Measurements from ENCODE around the gene ST3GAL2.
"Not testable (repeated sequence)": the region's sequence is repeated elsewhere in the genome, so short reads cannot be mapped to it uniquely, and the experiment has no call there.

Gene ST3GAL2

DNA sequence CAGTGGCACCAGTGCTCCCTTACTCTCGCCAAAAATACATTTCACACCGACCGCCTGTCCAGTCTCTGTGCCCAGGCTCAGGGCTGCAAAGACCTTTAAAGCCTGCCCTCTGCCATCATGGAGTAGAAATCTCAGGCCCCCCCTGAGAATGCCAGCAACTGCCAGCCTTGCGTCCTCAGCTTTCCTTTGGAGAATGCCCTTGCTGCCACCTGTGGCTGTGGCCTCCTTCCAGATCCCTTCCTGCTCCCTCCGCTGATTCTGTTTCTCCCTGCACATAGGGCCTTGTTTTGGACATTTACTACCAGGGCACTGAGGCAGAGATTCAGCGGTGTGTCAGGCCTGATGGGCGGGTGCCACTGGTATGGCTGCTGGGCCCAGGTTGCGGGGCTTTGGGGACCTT is 28.7 kb upstream of the ST3GAL2 start:
- no peak for DNase-seq (ENCODE audit: low spot score)

DNA sequence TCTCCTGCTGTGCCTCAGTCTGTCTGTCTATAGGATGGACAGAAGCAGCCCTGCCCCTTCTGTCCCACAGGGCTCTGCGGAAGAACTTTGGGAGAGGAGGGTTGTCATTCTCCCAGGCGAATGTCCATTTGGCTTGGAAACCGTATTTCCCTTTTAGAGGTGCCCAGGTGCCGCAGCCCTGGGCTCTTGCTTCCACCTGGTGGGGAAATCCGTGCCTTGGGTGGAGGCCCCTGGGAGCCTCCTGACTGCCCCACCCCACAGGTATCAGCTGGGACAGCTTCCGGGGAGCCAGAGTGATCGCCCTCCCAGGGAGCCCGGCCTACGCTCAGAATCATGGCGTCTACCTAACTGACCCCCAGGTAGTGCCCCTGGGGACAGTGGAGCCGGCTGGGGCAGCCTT is 28.2 kb upstream of the ST3GAL2 start:
- no peak for DNase-seq (ENCODE audit: low spot score)

DNA sequence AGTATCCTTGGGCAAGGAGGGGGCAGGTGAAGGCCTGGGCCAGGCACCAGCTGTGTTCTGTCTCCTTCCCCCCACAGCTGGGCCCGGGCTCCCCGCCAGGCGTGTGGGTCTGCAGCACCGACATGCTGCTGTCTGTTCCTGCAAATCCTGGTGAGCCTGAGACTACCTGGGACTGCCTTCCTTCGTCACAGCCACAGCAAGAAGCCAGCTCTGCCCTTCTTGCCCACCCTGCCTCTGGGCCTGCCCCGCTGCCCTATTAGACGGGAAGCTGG is 27.8 kb upstream of the ST3GAL2 start:
- DNase-seq (ENCODE audit: low spot score), result no peak

DNA sequence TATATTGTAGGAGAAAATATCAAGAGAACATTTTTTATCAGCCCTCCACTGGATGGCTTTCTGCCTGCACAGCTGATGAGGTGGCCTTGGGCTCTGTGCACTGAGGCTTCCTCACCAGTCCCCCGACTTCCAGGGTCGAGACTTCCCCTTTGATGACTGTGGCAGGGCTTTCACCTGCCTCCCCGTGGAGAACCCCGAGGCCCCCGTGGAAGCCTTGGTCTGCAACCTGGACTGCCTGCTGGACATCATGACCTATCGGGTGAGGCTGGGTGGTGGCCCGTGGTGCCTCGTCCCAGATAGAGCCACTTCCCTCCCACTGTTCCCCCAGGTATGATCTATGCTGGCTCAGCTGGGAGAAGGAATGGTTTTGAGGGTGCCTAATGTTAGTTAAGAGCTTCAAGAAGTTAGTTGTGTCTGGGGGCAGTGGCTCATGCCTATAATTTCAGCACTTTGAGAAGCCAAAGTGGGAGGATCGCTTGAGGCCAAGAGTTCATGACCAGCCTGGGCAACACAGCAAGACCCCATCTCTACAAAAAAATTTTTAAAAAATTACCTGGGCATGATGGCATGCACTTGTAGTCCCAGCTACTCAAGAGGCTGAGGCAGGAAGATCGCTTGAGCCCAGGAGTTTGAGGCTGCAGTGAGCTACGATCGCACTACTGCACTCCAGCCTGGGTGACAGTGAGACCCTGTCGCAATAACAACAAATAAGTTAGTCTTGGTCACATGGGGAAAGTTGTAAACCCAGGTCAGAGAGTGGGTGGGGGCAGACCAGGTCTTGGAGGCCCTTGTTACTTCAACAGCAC is 27.3 kb upstream of the ST3GAL2 start:
- DNase-seq (ENCODE audit: low spot score), result no peak

GRCh38 chr16:70463235-70463634 is 24.3 kb upstream of the ST3GAL2 start:
- DNase-seq (ENCODE audit: low spot score), result no peak

GRCh38 chr16:70460737-70461261 is 21.9 kb upstream of the ST3GAL2 start:
- DNase-seq (ENCODE audit: low spot score), result no peak

DNA sequence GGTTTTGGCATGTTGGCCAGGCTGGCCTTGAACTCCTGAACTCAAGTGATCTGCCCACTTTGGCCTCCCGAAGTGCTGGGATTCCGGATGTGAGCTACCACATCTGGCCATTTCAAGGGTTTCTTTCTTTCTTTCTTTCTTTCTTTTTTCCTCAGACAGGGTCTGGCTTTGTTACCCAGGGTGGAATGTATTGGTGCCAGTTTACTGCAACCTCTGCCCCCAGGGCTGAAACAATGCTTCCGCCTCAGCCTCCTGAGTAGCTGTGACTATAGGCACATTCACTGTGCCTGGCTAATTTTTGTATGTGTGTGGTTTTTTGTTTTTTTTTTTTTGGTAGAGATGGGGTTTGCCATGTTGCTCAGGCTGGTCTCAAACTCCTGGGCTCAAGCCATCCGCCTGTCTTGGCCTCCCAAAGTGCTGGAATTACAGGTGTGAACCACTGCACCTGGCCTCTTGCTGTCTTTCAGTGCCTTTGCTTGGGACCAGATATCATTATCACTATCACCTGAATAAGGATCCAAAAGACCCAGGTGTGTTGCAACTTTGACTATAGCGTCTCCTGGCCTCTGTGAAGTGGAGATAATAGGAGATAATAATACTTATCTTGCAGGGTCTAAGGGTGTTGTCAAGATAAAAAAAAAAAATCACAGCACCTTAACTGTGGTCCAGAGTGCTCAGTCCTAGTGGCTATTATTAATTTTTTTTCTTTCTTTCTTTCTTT is 18.7 kb upstream of the ST3GAL2 start:
- no peak for DNase-seq (ENCODE audit: low spot score)

DNA sequence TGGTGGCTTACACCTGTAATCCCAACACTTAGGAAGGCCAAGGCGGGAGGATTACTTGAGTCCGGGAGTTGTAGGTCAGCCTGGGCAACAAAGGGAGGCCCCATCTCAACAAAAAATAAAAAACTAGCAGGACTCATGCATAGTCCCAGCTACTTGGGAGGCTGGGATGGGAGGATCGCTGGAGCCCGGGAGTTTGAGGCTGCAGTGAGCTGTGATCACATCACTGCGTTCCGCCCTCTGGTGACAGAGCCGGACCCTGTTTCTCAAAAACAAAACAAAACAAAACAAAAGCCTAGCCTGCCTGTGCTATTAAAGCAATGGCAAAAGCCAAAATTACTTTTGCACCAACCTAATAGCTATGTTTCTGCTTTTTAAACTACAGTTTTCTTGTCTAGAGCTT is 17.0 kb upstream of the ST3GAL2 start:
- no peak for DNase-seq (ENCODE audit: low spot score)

GRCh38 chr16:70454222-70455034 is 15.5 kb upstream of the ST3GAL2 start, which contains the start of gene FCSK:
Gene FCSK, plus strand, starts transcription at chr16:70454595. Its CDS starts 8,596 bp downstream, at chr16:70463191.
- DNase-seq (ENCODE audit: low spot score), result no peak

DNA sequence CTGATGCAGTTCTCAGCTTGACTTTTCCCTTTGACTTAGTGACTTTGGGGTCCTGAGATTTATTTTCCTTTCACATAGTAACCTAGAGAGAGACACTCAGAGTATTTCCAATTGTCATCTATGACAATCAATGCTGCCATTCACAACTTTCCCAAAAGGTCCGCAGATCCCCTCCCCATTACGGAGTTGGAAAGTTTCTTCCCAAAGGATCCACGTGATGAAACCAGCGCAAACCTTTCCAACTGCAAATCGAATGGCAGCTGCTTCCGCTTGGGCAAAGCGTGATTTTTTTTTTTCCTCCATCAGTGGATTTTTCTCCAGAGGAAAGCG is 15.0 kb upstream of the ST3GAL2 start:
- no peak for DNase-seq (ENCODE audit: low spot score)

DNA sequence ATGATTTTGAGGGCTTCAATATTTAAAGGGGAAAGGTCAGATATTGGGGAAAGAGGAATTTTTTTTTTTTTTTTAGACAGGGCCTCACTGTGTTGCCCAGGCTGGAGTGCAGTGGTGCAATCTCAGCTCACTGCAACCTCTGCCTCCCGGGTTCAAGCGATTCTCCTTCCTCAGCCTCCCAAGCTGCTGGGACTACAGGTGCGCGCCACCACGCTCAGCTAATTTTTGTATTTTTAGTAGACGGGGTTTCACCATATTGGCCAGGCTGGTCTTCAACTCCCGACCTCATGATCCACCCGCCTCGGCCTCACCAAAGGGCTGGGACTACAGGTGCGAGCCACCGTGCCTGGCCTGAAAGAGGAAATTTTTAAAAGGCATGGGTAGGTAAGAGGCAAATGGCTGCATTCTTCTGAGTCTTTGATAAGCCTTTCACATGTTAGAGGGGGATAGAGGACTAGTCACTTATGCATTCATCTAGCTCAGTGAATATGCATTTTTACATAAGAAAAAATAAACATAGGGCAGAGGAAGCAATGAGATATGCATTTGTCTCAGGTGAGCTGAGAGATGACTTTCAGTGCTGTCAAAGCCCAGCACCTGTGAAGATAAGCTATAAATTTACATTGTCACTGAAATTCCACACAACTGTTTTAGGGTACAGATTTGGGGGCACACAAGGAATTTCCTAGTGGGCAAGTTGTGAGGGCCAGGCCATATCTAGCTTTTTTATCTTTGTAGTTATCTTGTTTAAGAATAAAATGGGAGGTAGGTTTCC is 14.4 kb upstream of the ST3GAL2 start:
- DNase-seq (ENCODE audit: low spot score), result no peak

- DNase-seq (ENCODE audit: low spot score), result not testable (repeated sequence)
These were observed 12.1 kb upstream of the ST3GAL2 start for GRCh38 chr16:70451004-70451340.

DNA sequence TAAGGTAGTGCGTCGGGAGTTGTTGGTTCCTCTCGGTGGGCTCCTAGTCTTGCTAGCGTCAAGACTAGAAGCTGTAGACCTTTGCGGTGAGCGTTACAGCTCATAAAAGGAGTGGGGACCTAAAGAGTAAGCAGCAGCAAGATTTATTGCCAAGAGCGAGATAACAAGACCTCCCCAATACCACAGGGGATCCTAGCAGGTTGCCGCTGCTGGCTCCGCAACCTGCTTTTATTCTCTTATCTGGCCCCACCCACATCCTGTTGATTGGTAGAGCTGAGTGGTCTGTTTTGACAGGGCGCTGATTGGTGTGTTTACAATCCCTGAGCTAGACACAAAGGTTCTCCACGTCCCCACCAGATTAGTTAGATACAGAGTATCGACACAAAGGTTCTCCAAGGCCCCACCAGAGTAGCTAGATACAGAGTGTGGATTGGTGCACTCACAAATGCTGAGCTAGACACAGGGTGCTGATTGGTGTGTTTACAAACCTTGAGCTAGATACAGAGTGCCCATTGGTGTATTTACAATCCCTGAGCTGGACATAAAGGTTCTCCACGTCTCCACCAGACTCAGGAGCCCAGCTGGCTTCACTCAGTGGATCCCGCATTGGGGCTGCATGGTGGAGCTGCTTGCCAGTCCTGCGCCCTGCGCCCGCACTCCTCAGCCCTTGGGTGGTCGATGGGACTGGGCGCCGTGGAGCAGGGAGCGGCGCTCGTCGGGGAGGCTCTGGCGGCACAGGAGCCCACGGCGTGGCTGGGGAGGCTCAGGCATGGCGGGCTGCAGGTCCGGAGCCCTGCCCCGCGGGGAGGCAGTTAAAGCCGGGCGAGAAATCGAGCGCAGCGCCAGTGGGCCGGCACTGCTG is 11.5 kb upstream of the ST3GAL2 start:
- not testable (repeated sequence) for DNase-seq (ENCODE audit: low spot score)

DNA sequence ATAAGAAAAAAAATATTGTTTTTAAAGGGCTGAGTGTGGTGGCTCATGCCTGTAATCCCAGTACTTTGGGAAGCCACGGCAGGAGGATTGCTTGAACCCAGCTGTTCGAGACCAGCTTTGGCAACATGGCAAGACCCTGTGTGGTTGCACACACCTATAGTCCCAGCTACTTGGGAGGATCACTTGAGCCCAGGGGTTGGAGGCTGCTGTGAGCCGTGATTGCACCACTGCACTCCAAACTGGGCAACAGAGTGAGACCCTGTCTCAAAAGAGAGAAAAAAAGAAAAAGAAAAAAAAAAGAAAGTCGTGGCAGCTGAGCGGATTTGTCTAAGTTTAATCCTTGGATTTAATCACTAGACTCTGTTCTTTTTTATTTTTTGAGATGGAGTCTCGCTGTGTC is 9.2 kb upstream of the ST3GAL2 start:
- no peak for DNase-seq (ENCODE audit: low spot score)

DNA sequence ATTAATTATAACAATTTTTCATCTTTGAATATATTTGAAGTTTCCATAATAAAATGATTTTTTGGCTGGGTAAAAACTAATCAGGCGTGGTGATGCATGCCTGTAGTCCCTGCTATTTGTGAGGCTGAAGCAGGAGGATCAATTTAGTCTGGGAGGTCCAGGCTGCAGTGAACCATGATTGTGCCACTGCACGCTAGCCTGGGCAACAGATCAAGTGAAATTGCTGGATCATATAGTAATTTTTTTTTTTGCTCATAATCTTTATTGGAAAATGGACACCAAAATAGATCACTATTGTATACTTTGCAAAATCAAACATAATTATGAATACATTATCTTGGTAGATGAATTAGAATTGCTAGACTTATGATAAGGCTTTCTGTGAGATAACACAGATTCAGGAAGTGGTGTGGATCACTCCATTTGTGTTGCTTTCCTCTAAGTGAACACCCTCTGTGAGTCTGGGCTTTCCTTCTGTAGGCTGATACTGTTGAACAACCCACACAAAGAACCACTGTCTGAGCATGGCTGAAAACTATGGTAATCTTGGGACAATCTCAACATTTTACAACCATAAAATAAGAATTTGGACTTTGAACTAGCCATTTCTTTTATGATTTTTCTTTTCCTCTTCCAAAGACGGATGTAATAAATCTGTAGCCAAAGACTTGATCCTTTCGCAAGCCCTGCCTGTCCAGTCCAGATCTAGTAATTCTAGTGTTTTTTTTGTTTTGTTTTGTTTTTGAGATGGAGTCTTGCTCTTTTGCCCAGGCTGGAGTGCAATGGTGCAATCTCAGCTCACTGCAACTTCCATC is 5.6 kb upstream of the ST3GAL2 start:
- no peak for DNase-seq (ENCODE audit: low spot score)

GRCh38 chr16:70442344-70442743 is 3.4 kb upstream of the ST3GAL2 start:
- DNase-seq (ENCODE audit: low spot score), result no peak

- DNase-seq (ENCODE audit: low spot score), result no peak
These were observed 2.6 kb upstream of the ST3GAL2 start for GRCh38 chr16:70441406-70441990.

GRCh38 chr16:70440009-70440692 is 1.3 kb upstream of the ST3GAL2 start:
- no peak for DNase-seq (ENCODE audit: low spot score)

- DNase-seq (ENCODE audit: low spot score), result no peak
These were observed 323 bp downstream of the ST3GAL2 start for GRCh38 chr16:70438585-70438968.

Measured in kidney capillary endothelial cell (primary cell).